ENCODE results near the gene ABCC4.

ABCC4 gene

DNA sequence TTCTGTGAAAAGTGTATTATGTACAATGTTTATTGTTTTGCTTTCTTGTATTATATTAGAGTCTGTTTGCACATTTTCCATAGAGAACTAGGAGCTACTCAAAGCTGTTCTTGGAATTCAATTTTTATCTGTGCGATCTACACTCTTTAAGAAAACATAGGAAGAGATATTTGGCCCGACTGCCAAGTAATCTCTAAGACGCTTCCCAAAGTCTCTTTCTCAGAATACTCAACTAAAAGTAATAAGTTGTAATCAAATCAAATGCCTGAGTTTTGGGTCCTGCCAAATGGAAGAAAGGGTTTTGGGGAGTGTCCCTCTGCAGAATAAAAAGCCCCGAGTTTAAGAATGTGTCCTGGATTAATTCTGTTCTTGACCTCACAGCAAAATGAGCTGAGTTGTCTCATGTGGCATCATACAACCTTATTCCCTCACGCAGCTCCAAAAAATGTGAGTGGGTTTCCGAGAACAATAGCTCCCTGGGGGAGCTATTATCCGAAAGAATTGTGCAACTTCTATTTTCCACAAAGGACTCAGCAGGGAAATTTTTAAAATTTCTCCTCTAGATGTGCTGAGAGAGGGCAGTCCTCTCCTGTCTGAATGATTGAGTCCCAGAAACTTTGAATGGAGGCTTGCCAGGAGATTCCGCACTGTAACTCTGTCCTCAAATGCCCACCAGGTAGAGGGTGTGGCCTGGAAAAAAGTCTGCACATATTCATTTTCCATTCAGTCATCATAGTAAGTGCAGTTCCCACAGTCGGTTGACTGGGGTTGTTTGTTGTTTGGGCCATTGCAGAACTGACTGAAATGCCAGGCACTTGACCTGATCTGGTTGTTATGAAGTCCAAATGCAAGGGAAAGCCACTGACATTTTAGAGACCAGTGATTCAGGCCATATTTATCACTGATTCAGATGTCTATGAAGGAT lies 309.0 kb downstream of the ABCC4 start:
- DNase-seq (ENCODE audit: low read depth in 3 of 3), result no peak

DNA sequence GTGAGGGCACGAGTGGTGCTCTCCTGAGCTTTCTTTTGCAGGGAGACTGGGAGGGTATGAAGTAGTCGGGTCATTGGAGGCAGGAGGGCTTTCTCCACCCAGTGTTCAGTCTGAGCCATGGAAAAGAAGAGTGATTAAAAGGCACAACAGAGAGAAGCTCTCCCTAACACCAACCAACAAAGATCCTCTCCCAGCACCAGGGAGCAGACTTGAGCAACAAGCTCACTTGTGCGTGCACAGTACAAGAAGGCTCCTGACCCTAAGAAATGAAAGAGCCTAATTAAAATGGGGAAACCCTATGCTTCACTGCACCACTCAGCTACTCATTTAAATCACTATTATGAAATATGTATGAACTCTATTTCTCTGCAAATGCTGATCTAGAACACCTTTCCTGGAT lies 312.6 kb downstream of the ABCC4 start:
- no peak for DNase-seq (ENCODE audit: low read depth in 3 of 3)

DNA sequence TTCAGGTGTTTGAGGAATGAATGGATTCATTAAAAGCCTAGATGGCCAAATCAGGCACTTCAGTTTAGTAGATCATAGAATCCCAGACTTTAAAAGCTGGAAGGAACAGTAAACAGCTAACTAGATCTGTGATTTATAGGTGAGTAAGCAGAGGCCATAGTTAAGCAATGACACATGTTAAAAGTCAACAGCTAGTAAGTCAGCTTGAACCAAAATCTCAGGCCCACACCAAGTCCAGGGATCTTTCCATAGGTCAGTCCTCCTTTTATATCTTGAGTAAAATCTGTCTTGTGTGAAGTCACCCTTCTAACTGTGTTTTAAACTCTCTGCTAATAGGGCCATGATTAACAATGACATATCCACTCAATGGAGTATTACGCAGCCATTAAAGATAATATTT lies 313.4 kb downstream of the ABCC4 start:
- no peak for DNase-seq (ENCODE audit: low read depth in 3 of 3)

DNA sequence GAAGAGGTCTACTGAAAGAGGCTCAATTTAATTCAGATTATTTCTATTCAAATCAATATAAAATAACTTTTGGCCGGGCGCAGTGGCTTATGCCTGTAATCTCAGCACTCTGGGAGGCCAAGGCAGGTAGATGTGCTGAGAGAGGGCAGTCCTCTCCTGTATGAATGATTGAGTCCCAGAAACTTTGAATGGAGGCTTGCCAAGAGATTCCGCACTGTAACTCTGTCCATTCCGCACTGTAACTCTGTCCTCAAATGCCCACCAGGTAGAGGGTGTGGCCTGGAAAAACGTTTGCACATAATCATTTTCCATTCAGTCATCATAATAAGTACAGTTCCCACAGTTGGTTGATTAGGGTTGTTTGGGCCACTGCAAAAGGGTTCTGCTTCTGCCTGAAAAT lies 314.2 kb downstream of the ABCC4 start:
- no peak for DNase-seq (ENCODE audit: low read depth in 3 of 3)

DNA sequence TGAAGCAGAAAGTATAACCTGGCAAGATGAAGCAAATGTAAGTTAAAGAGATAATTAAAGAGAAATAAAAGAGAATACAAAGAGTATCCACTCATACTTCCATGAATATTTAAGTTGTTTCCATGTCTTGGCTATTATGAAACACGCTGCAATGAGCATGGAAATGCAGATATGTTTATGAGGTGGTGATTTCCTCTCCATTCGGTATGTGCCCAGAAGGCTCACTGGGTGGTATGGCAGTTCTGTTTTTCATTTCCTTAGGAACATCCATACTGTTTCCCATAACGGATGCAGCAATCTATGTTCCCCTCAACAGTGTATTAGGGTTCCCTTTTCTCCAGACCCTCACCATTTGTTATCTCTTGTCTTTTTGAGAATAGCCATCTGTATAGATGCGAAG lies 316.3 kb downstream of the ABCC4 start:
- no peak for DNase-seq (ENCODE audit: low read depth in 3 of 3)

DNA sequence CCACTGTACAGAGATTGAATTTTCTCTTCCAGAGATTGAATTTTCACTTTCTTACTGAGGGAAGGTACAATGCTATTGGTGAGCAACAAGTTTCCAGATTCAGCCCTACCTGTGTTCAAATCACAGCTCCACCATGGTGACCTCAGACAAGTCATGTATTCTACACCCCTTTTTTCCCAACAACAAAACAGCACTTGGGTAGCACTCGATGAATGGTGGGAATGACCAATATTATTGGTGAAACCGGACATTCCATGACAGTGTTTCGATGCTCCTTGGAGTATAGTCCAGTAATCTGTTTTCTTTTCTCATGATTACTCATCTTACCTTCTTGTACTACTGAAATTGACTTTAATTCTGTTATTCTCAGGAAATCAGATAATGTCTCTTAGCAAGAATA lies 322.7 kb downstream of the ABCC4 start:
- no peak for DNase-seq (ENCODE audit: low read depth in 3 of 3)

DNA sequence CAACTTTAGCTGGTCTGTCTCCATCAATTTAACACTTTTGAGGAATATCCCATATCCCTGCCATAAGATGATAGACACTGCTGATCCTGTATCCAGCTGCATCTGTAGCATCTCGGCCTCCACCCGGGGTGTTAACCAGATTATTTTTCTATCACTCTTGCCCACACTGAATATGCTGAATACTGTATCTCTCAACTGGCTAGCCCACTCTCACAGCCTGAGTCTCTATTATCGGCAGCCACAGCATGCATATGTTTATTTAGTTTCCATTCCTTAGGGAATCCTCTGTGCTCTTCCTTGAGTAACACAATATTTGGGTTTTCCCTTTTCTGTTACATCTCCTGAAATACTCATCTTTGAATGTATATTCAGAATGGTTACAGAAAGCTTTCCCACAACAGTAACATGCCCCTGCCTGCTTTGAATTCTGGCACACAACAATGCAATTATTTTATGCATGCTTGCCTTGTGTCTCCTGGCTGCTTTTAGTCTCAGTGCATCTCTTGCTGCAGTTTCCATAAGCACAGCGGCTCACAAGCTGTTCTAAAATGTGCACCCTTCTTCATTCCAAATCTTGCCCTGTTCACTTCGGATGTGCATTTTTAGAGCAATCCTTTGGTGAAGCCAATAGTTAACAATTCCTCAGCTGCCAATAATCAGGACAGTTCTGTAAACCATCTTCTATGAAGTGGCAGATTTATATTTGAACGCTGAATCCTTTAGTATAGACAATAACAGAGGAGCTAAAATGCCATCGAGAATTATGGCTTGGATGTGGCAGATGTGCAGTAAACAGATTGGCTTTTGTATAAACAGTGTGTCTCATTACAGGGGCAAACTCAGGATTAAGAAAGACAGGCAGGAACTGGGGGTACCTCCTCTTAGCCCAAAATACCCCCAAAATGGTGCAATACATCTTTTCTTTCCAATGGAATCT lies 327.0 kb downstream of the ABCC4 start:
- no peak for DNase-seq (ENCODE audit: low read depth in 3 of 3)

DNA sequence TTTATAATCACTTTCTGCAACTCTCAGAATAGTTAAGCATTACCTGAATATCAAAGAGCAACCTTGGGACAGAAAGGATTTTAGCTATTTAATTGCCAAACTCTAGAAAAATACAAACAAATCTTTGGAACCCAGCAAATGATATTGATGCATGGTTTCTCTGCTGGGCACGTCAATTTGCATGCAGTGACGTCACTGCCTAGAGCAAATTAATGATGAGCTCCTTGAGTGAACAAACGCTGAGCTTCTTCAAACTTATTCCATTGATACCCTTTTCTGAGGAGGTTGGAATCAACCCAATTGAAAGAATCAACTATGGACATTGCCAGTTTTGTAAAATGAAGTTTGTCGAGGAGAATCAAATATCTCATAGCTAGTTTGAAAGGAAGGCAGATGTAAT lies 329.0 kb downstream of the ABCC4 start:
- no peak for DNase-seq (ENCODE audit: low read depth in 3 of 3)
